Measurements from ENCODE around the gene CLTCL1.
A peak's percentile ranks its signal among the peaks of the same experiment; 100 is the strongest.
"Not testable (repeated sequence)": the region's sequence is repeated elsewhere in the genome, so short reads cannot be mapped to it uniquely, and the experiment has no call there.

Gene CLTCL1

DNA sequence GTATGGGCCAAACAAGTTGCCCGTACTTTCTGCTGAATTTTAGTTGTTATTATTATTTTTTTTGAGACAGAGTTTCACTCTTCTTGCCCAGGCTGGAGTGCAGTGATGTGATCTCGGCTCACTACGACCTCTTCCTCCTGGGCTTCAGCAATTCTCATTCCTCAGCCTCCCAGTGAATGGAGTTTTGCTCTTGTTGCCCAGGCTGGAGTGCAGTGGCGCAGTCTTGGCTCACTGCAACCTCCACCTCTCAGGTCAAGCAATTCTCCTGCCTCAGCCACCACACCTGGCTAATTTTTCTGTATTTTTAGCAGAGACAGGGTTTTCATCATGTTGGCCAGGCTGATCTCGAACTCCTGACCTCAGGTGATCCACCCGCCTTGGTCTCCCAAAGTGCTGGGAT, 15.0 kb upstream of the CLTCL1 start:
- not testable (repeated sequence) for H3K9me3 Mint-ChIP-seq, H3K36me3 Mint-ChIP-seq, H3K27me3 Mint-ChIP-seq, H3K4me1 Mint-ChIP-seq, H3K4me3 Mint-ChIP-seq, H3K27ac Mint-ChIP-seq

DNA sequence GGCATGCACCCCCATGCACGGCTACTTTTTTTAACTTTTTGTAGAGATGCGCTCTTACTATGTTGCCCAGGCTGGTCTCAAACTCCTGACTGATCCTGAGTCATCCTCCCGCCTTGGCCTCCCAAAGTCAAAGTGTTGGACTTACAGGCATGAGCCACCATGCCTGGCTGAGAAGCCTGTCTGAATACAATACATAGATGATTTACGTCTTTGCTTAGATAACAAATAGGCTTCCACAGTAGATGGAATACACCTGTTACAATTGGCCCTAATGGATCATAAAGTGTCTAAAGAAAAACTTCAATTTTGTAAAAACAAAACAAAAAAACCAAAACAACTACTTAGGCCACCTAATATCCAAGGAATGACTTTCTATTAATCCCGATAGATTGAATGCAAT, 13.0 kb upstream of the CLTCL1 start:
- Mint-ChIP-seq H3K4me1 (no peaks in the 10 kb centered on the region), H3K36me3 (no peaks in the 10 kb centered on the region), H3K27me3 (no peaks in the 10 kb centered on the region), H3K4me3 (no peak overlapping the region), H3K27ac (no peak overlapping the region), H3K9me3 (no peaks in the 10 kb centered on the region)

DNA sequence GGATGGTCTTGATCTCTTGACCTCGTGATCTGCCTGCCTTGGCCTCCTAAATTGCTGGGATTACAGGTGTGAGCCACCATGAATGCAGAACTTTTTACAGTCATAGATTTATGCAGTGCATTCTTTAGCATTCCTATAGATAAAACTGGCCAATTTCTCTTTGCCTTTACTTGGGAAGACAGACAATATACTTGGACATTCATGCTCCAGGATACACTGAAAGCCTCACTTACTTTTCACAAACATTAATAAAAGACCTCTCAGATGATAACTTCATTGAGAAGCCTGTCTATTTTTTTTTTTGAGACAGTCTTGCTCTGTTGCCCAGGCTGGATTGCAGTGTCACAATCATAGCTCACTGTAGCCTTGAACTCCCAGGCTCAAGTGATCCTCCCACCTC, 12.3 kb upstream of the CLTCL1 start:
- no peaks in the 10 kb centered on the region for H3K4me1 Mint-ChIP-seq
- H3K27ac Mint-ChIP-seq, result no peak overlapping the region
- H3K27me3 Mint-ChIP-seq, result no peaks in the 10 kb centered on the region
- H3K9me3 Mint-ChIP-seq, result no peaks in the 10 kb centered on the region
- H3K4me3 Mint-ChIP-seq, result no peak overlapping the region
- H3K36me3 Mint-ChIP-seq, result no peaks in the 10 kb centered on the region

DNA sequence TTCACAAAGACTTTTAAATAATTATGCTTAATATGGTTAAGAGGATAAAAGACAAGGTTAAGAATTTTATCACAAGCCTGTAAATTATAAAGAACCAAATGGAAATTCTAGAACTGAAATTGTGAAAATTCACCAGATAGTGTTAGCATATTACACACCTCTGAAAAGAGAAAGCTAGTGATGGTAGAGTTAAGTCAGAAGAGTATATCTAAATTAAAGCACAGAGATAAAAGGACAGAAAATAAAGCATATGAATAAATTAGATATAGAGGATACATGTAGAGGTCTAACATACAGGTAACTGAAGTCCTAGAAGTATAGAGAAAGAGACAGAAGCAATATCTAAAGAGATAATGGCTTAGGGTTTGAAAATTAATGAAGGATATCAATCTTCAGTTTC, 4.2 kb upstream of the CLTCL1 start:
- Mint-ChIP-seq H3K27ac (no peak overlapping the region), H3K27me3 (no peaks in the 10 kb centered on the region), H3K4me3 (no peak overlapping the region), H3K36me3 (no peaks in the 10 kb centered on the region), H3K9me3 (no peaks in the 10 kb centered on the region), H3K4me1 (peaks cover 11% of the 10 kb centered on the region)

DNA sequence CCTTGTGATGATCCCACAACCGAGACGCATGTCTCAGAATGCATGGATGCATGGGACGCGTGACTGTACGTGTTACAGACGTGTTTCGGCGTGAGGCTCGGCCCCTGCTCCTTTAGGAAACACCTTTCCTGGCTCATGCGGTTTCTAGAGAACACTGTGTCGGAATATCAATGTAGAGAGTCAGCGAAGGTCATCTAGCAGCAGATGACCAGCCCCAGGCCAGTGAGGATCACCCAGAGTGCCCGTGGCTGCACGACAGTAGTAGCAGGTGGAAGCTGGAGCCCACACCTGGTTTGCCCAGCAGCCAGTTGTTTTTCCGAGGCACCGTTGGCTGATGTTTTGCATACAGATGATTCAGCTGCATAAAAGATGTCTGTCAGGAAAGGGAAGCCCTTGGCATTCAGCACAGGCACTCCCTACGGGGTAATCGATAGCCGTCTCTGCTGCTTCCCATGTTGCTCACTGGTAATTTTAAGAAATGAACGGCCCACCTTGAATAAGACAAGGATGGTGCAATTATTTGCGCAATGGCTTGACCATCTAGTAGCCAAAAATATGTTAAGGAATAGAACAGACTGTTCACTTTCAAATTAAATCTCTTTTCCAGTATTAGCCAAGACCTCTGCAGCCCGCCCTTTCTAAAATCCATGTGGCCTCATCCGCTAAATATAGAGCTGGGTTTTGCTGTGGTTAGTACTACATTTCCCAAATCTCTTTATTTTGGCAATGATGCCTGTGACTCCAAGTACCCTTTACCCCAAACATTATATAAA, 1.1 kb upstream of the CLTCL1 start:
- H3K4me3 Mint-ChIP-seq, result peak overlapping the region; percentile 90
- H3K36me3 Mint-ChIP-seq, result no peaks in the 10 kb centered on the region
- H3K9me3 Mint-ChIP-seq, result no peaks in the 10 kb centered on the region
- H3K27me3 Mint-ChIP-seq, result peaks cover 12% of the 10 kb centered on the region
- H3K4me1 Mint-ChIP-seq, result peaks cover 17% of the 10 kb centered on the region
- no peak overlapping the region for H3K27ac Mint-ChIP-seq

DNA sequence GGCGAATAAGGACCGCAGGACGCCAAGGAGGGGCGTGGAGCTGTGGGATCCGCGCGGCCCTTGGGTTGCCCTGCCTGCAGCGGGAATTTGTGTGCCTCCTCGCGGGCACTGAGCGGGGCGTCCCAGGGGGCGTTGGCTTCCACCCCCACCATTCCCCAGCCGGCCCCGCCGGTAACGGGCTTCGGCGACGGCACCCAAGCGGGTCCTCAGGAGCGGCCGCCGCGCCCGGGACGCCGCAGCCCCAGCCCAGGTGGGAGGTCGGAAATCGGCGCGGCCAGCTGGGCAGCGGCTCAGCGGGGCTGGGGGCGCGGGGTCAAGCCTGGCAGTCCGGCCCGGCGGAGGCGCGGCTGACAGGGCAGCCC, 320 bp downstream of the CLTCL1 start:
- Mint-ChIP-seq H3K27ac (no peak overlapping the region), H3K36me3 (no peaks in the 10 kb centered on the region), H3K4me1 (peaks cover 17% of the 10 kb centered on the region), H3K4me3 (peak overlapping the region; percentile 83), H3K9me3 (no peaks in the 10 kb centered on the region), H3K27me3 (peaks cover 12% of the 10 kb centered on the region)

DNA sequence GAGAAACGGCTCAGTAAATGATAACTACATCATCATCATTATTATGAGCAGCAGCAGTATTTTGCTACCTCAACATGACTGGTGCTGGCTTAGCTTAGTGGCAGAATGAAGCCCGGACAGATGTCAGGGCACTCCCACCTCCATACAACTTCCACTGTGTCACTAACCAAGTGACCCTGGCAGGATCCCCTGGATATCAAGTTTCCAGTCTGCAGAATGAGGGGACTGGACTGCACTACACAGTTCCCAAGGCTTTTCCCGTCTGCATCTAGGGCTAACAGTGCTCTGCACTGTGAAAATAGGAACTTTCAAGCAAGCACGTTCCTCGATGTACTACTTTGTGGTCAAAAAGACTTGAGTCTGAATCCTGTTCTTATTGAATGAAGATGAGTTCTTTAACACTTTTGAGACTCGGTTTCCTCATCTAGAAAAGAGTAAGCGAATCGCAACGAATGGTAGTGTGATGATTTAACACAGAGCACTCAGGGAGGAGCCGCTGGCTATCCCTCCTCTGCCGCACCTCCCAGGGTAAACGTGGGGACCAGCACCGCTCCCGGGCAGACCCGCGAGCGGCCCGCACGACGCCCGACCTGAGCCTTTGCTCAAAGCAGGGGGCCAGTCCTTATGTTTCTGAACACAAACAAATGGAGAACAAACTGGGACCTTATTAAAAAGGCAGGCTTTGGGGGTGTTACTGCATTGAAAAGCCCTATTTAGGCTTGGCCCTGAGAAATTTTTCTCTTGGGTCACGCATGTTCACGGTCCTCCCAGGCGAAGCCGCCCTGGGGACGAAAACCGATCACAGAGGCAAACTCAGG, 910 bp downstream of the CLTCL1 start:
- H3K9me3 Mint-ChIP-seq, result no peaks in the 10 kb centered on the region
- peaks cover 17% of the 10 kb centered on the region for H3K4me1 Mint-ChIP-seq
- peaks cover 12% of the 10 kb centered on the region for H3K27me3 Mint-ChIP-seq
- H3K27ac Mint-ChIP-seq, result peak overlapping the region; percentile 52
- no peaks in the 10 kb centered on the region for H3K36me3 Mint-ChIP-seq
- peak overlapping the region; percentile 83 for H3K4me3 Mint-ChIP-seq

DNA sequence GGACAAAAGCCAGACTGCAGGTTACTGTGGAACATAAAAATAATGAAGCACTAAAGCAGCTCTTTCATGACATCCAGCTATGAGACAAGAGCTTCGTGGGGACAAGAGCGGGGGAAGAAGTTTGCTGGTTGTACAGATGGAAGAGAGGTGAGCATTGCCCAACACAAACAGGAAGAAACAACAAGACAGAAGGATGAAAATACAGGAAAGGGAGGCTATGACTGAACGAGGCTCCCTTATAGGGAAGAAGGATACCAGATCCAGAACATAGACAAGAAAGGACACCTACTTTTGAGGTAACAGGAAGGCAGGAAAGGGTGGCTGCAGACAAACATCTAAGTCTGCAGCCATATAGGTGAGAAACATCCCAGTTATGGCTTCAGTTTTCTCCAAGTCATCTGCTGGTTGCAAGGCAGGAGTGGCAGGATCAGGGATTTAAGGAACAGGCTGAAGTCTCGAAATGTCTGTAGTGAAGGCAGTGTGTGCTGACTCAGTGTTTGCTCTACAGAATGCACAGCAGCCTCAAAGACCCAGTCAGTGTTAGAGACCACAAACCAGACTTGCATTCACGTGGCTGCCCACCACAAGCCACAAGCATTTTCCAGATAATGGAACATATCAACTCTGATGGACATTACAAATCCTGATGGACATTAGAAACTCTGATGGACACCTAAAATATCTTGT, 1.9 kb downstream of the CLTCL1 start:
- H3K4me1 Mint-ChIP-seq, result peaks cover 17% of the 10 kb centered on the region
- H3K4me3 Mint-ChIP-seq, result no peak overlapping the region
- H3K36me3 Mint-ChIP-seq, result no peaks in the 10 kb centered on the region
- H3K27ac Mint-ChIP-seq, result no peak overlapping the region
- H3K9me3 Mint-ChIP-seq, result no peaks in the 10 kb centered on the region
- H3K27me3 Mint-ChIP-seq, result peaks cover 12% of the 10 kb centered on the region

DNA sequence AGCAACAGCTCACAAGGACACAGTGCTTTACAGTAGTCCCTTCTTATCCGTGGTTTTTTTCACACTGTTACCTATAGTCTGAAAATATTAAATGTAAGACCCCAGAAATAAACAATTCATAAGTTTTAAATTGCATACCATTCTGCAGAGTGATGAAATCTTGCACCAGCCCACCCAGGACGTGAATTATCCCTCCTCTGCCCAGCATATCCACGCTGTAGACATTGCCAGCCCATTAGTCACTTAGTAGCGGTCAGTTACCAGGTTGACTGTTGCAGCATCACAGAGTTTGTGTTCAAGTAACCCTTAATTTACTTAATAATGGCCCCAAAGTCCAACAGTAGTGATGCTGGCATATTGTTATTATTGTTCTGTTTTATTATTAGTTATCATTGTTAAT, 3.6 kb downstream of the CLTCL1 start:
- no peak overlapping the region for H3K4me3 Mint-ChIP-seq
- H3K4me1 Mint-ChIP-seq, result peaks cover 17% of the 10 kb centered on the region
- H3K27me3 Mint-ChIP-seq, result peaks cover 12% of the 10 kb centered on the region
- no peaks in the 10 kb centered on the region for H3K36me3 Mint-ChIP-seq
- no peaks in the 10 kb centered on the region for H3K9me3 Mint-ChIP-seq
- H3K27ac Mint-ChIP-seq, result no peak overlapping the region

DNA sequence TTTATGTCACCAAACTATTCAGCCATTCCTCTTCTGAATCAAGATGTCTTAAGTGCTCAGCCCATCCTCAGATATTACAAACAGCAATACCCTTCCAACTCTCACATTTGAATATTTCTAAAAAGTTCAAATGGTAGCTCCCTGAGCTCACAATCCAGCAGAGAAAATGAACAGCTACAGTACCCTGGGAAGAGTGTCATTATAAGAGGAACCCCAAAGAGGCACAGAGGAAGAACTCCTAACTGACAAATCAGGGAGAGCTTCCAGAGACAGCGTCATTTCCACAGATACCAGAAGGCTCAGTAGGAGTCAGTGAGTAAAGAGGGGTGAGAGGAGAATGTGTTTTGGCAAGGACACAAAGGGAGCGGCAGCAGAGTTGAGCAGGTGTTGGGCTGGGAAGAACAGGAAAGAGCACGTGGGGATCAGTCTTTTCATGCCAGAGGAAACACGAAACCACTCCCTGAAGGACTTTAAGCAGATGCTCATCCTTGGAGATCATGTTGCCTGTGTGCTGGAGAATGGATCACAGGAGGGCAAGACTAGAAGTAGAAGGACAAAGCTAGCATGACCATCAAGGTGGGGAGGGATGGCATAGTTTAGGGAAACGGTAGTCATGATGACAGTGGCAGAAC, 4.3 kb downstream of the CLTCL1 start:
- Mint-ChIP-seq H3K36me3 (no peaks in the 10 kb centered on the region), H3K27ac (no peak overlapping the region), H3K4me3 (no peak overlapping the region), H3K27me3 (peaks cover 12% of the 10 kb centered on the region), H3K4me1 (peaks cover 14% of the 10 kb centered on the region), H3K9me3 (no peaks in the 10 kb centered on the region)

DNA sequence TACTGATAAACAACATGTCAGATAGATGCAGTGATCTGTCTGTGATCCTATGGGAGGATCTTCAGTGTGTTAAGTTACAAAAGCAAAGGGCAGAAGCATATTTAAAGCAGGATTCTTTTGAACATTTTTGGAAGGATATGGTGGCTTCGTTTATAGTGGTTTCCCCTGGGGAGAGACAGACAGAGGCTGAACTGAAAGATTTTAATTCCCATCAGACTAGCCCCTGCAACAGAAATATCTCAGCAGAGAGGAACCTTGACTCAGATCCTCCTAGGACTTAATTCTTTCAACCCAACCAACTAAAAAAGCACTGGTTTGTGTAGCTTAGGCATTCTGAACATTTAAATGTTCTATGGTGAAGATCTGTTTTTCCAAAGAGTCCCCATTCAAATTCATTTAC, 5.7 kb downstream of the CLTCL1 start:
- H3K27me3 Mint-ChIP-seq, result peaks cover 12% of the 10 kb centered on the region
- no peaks in the 10 kb centered on the region for H3K9me3 Mint-ChIP-seq
- no peak overlapping the region for H3K27ac Mint-ChIP-seq
- H3K4me1 Mint-ChIP-seq, result peaks cover 7% of the 10 kb centered on the region
- no peaks in the 10 kb centered on the region for H3K36me3 Mint-ChIP-seq
- no peak overlapping the region for H3K4me3 Mint-ChIP-seq

DNA sequence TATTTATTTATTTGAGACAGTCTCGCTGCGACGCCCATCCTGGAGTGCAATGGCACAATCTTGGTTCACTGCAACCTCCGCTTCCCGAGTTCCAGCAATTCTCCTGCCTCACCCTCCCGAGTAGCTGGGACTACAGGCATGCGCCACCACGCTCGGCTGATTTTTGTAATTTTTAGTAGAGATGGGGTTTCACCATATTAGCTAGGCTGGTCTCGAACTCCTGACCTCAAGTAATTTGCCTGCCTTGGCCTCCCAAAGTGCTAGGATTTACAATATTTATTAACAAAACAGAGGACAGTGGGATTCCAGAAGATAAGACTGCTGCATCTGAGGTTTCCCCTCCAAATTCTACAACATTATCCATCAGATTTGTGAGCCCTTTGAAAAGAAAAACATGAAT, 12.4 kb downstream of the CLTCL1 start:
- H3K27ac Mint-ChIP-seq, H3K4me3 Mint-ChIP-seq, H3K9me3 Mint-ChIP-seq, H3K4me1 Mint-ChIP-seq, H3K36me3 Mint-ChIP-seq, H3K27me3 Mint-ChIP-seq: not testable (repeated sequence)

DNA sequence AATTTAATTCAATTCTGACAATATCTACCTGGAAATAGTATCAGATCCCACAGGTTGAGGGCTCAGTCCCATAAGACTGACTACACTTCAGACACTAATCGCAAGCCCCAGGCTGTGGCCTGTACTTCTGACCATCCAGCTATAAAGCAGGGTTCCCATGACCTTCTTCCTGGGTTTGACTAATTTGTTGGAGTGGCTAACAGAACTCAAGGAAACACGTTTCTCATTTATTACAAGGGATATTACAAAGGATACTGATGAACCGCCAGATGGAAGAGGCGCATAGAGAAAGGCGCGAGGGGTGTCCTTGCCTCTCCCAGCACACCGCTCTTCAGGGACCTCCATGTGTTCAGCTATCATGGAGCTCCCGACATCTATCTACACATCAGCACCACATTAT, 13.7 kb downstream of the CLTCL1 start:
- H3K27ac Mint-ChIP-seq, result no peak overlapping the region
- H3K36me3 Mint-ChIP-seq, result no peaks in the 10 kb centered on the region
- H3K9me3 Mint-ChIP-seq, result no peaks in the 10 kb centered on the region
- no peaks in the 10 kb centered on the region for H3K4me1 Mint-ChIP-seq
- H3K4me3 Mint-ChIP-seq, result no peak overlapping the region
- no peaks in the 10 kb centered on the region for H3K27me3 Mint-ChIP-seq

DNA sequence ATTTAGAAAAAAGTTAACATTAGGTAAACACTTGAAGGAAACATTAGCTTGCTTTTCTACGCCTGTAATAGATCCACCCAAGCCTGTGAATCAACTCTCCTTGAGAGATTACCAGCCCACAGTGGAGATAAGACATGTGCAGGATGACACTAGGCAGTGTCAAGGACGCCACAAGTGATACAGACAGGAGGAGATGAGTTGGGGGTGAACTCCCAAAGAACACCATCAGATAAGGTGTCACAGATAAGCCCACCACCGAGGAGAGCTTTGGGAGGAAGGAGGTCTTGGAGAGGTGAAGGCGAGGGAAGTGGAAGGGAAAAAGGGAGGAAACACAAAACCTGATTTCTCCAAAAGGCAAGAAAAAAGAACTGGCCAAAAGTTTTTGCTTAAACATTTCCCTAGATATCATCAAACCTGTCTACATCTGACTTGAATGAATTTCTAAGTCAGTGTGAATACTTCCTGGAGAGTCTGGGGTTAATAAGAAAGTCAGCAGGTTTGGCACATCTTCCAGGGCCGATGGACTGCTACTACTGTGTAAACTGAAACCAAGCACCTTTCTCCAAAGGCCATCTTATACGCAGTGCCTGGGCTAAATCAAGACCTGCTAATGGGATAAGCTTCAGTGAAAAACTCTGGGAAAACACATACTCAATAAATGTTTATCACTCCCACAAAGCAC, 15.5 kb downstream of the CLTCL1 start:
- H3K36me3 Mint-ChIP-seq, result no peaks in the 10 kb centered on the region

DNA sequence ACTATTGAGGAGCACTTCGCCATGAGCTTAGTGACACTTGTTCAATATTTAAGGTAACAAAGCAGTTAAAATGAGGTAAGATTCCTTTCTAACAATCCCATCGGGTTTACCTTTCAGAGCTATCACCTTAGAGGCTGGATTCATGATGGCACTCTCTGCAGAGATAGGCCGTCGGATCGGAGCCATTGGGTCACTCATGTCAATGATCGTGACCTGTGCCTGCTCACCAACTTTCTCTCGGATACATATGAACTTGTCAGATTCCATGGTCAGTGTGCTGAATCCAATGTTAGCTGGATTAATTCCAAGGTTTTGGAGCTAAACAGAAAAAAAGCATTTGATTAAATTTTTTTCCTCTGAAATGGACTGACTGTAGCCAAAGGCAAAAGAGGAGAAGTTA, 16.0 kb downstream of the CLTCL1 start:
- Mint-ChIP-seq H3K36me3 (no peaks in the 10 kb centered on the region), H3K27ac (no peak overlapping the region), H3K4me3 (no peak overlapping the region), H3K27me3 (no peaks in the 10 kb centered on the region), H3K4me1 (no peaks in the 10 kb centered on the region), H3K9me3 (no peaks in the 10 kb centered on the region)

More for the DNA sequence above, 15.5 kb downstream of the CLTCL1 start:
- Mint-ChIP-seq H3K27me3 (no peaks in the 10 kb centered on the region), H3K4me3 (no peak overlapping the region), H3K27ac (no peak overlapping the region), H3K9me3 (no peaks in the 10 kb centered on the region), H3K4me1 (no peaks in the 10 kb centered on the region)
